Mammary epithelial cell (primary cell): ENCODE measurements around the gene MMP8.

Source experiments
- CTCF ChIP-seq, 2 donors: IDR thresholded peaks in 1 of 2; conservative IDR thresholded peaks in 1 of 2; 2 replicates each; pipeline ENCODE4 v1.5.1; 2011 to 2012; ENCODE audit warnings: inconsistent platforms in 2 of 2, low read length in 2 of 2, mild to moderate bottlenecking in 2 of 2, control low read depth in 1 of 2, low read depth in 1 of 2; ENCODE audit not compliant: insufficient read depth in 1 of 2; ENCODE audit errors: extremely low read depth in 1 of 2
- EZH2 ChIP-seq: IDR thresholded peaks from 2 replicates; pipeline ENCODE4 v1.6.1; 2012; ENCODE audit warnings: low read length, inconsistent platforms, borderline replicate concordance

GRCh38 chr11:102680945-102681344, 43.8 kb downstream of the MMP8 start:
- TF ChIP-seq CTCF (conservative IDR thresholded peaks at IDR 0.05 in 1 of 2, IDR thresholded peaks at IDR 0.05 in 1 of 2; ENCODE audit: extremely low read depth in 1 of 2, insufficient read depth in 1 of 2, low read depth in 1 of 2, low read length in 2 of 2) (no peak), EZH2 (no peak)
